IMR-90 (cell line): ENCODE data around the gene ARL4C. TPM values are rescaled to one million over a fixed set of nuclear protein-coding genes. Genes with fewer than 3 reads are reported as not detected.

Experiments
- ATAC-seq: fragments of 200-7000 bp; cut with Tn5 transposase; 2 replicates; pipeline ENCODE4 v1.9.1; 2020; ENCODE audit warnings: low read depth, mild to moderate bottlenecking, moderate library complexity
- BruUV-seq: library from RNA; stranded (reverse); fragments of 400-500 nt; replicated peaks from 2 replicates; lab custom pipeline; 2021; lab: Mats Ljungman, UMichigan
- CTCF ChIA-PET: fragments of 300-600 bp; formaldehyde crosslinking; extraction: SDS; loops from one replicate; lab custom pipeline; 2021; ENCODE audit warnings: antibody characterized with exemption; lab: Yijun Ruan, JAX
- POLR2A ChIA-PET: fragments of 300-600 bp; sonication (Branson Sonifier 250); formaldehyde crosslinking; loops from one replicate; lab custom pipeline; 2022; ENCODE audit warnings: antibody characterized with exemption; ENCODE audit not compliant: unreplicated experiment; lab: Charles Lee
- DNase-seq: peaks from one replicate; pipeline ENCODE4 v3.0.0; 2013
- H2AFZ ChIP-seq: replicated peaks from 2 replicates; pipeline ENCODE3; 2013; ENCODE audit warnings: low read length, mild to moderate bottlenecking; ENCODE audit not compliant: poor library complexity
- H2AK5ac ChIP-seq: 2 replicates; pipeline ENCODE4 v1.6.1; 2013; ENCODE audit warnings: low read depth, low read length, inconsistent platforms
- H2AK9ac ChIP-seq: replicated peaks from 2 replicates; pipeline ENCODE3; 2013; ENCODE audit warnings: mild to moderate bottlenecking, low read depth, low read length, moderate library complexity; ENCODE audit not compliant: poor library complexity
- H2BK120ac ChIP-seq: 2 replicates; pipeline ENCODE4 v1.6.1; 2013; ENCODE audit warnings: low read depth, low read length, inconsistent platforms
- H2BK15ac ChIP-seq: 3 replicates; pipeline ENCODE4 v1.6.1; 2013; ENCODE audit warnings: low read depth, low read length, inconsistent platforms
- H2BK20ac ChIP-seq: 2 replicates; pipeline ENCODE4 v1.6.1; 2013; ENCODE audit warnings: low read depth, mild to moderate bottlenecking, inconsistent platforms, low read length, moderate library complexity
- H2BK5ac ChIP-seq: 2 replicates; pipeline ENCODE4 v1.6.1; 2013; ENCODE audit warnings: mild to moderate bottlenecking, low read depth, low read length, inconsistent platforms; ENCODE audit not compliant: poor library complexity, severe bottlenecking
- H3K14ac ChIP-seq: replicated peaks from 2 replicates; pipeline ENCODE4 v1.6.1; 2013; ENCODE audit warnings: low read depth, low read length, inconsistent platforms
- H3K18ac ChIP-seq: 2 replicates; pipeline ENCODE4 v1.6.1; 2013; ENCODE audit warnings: low read depth, low read length, control low read depth
- H3K23ac ChIP-seq: 2 replicates; pipeline ENCODE4 v1.6.1; 2013; ENCODE audit warnings: low read depth, low read length, inconsistent platforms
- H3K27ac ChIP-seq: 2 replicates; pipeline ENCODE4 v1.5.1; 2013; ENCODE audit warnings: mild to moderate bottlenecking, control low read depth, low read length; ENCODE audit not compliant: insufficient read depth
- H3K27me3 ChIP-seq: 2 replicates; pipeline ENCODE4 v1.6.1; 2013; ENCODE audit warnings: low read length; ENCODE audit not compliant: control insufficient read depth, insufficient read depth
- H3K36me3 ChIP-seq: 2 replicates; pipeline ENCODE4 v1.6.1; 2013; ENCODE audit warnings: low read length, mixed read lengths; ENCODE audit not compliant: control insufficient read depth, insufficient read depth
- H3K4ac ChIP-seq: 2 replicates; pipeline ENCODE4 v1.6.1; 2013; ENCODE audit warnings: low read depth, low read length, inconsistent platforms
- H3K4me1 ChIP-seq: 2 replicates; pipeline ENCODE4 v1.6.1; 2013; ENCODE audit warnings: low read length, mixed read lengths; ENCODE audit not compliant: control insufficient read depth, insufficient read depth
- H3K4me2 ChIP-seq: 2 replicates; pipeline ENCODE4 v1.6.1; 2013; ENCODE audit warnings: low read depth, mild to moderate bottlenecking, control low read depth, low read length, moderate library complexity
- H3K4me3 ChIP-seq: 2 replicates; pipeline ENCODE4 v1.5.1; 2013; ENCODE audit warnings: low read depth, mild to moderate bottlenecking, control low read depth, low read length, moderate library complexity; ENCODE audit not compliant: insufficient read depth
- H3K56ac ChIP-seq: 2 replicates; pipeline ENCODE4 v1.6.1; 2013; ENCODE audit warnings: low read length, inconsistent platforms; ENCODE audit not compliant: insufficient read depth; ENCODE audit errors: extremely low read depth
- H3K79me1 ChIP-seq, 2 experiments: 2 replicates each; pipeline ENCODE4 v1.6.1; 2013; ENCODE audit warnings: low read length in 2 of 2, inconsistent platforms in 1 of 2, low read depth in 1 of 2
- H3K9ac ChIP-seq: 2 replicates; pipeline ENCODE4 v1.6.1; 2013; ENCODE audit warnings: low read depth, low read length, control low read depth
- H3K9me1 ChIP-seq: 2 replicates; pipeline ENCODE4 v1.6.1; 2013; ENCODE audit warnings: low read length, inconsistent platforms; ENCODE audit not compliant: insufficient read depth
- H3K9me3 ChIP-seq: 2 replicates; pipeline ENCODE4 v1.6.1; 2013; ENCODE audit warnings: low read length; ENCODE audit not compliant: control insufficient read depth, insufficient read depth
- H4K20me1 ChIP-seq: 2 replicates; pipeline ENCODE4 v1.6.1; 2013; ENCODE audit warnings: low read length, inconsistent platforms; ENCODE audit not compliant: insufficient read depth
- H4K5ac ChIP-seq: 2 replicates; pipeline ENCODE4 v1.6.1; 2013; ENCODE audit warnings: mild to moderate bottlenecking, low read depth, low read length, control low read depth
- H4K8ac ChIP-seq, 2 experiments: 2 replicates each; pipeline ENCODE4 v1.6.1; 2013; ENCODE audit warnings: low read depth in 2 of 2, low read length in 2 of 2, control low read depth in 1 of 2, inconsistent platforms in 1 of 2
- H4K91ac ChIP-seq: 2 replicates; pipeline ENCODE4 v1.6.1; 2013; ENCODE audit warnings: low read depth, low read length, inconsistent platforms; ENCODE audit not compliant: insufficient read depth
- BHLHE40 ChIP-seq: fragments of 150-350 bp; IDR thresholded peaks from 2 replicates; pipeline ENCODE4 v1.6.1; 2016; ENCODE audit warnings: mild to moderate bottlenecking, low read depth, low read length
- SMC3 ChIP-seq: fragments of 150-350 bp; IDR thresholded peaks from 2 replicates; pipeline ENCODE4 v1.6.1; 2016; ENCODE audit warnings: low read depth, mild to moderate bottlenecking, antibody characterized with exemption, low read length, moderate library complexity
- WGBS, 2 experiments: methylation state at CpG; one replicate each; pipeline versions ENCODE4 v1.1.5 to v1.1.7; 2013; ENCODE audit warnings: missing lambda C conversion rate in 2 of 2; ENCODE audit not compliant: insufficient read length in 1 of 2; ENCODE audit errors: extremely low coverage in 2 of 2; 5-methylcytosine and 5-hydroxymethylcytosine counted together
- dilution Hi-C: fragments of 300-500 bp; cut with HindIII; formaldehyde crosslinking; loops from one replicate; pipeline ENCODE4 v1.14.3; 2018; ENCODE audit warnings: low sequenced_read_pairs; ENCODE audit not compliant: unreplicated experiment
- in situ Hi-C: fragments of 300-500 bp; cut with MboI; formaldehyde crosslinking; loops from 3 replicates; pipeline ENCODE4 v1.14.3; 2019; ENCODE audit warnings: low sequenced_read_pairs, inconsistent platforms, mixed read lengths
- intact Hi-C: fragments of 100-400 bp; cut with micrococcal nuclease; formaldehyde crosslinking; loops from 2 replicates; pipeline ENCODE4 v1.10.0; 2022
- polyA plus RNA-seq, 3 experiments: library from polyadenylated mRNA; depleted of rRNA; stranded (reverse); fragments of >200 nt; gene quantifications; 2 replicates each; pipeline ENCODE4 v1.2.3, GENCODE V29; 2012; ENCODE audit warnings: low replicate concordance in 1 of 3
- total RNA-seq: library from RNA; depleted of rRNA; stranded (reverse); fragments of >200 nt; gene quantifications from 2 replicates; pipeline ENCODE4 v1.2.3, GENCODE V29; 2012

The ARL4C gene
- total and polyA plus RNA-seq, 2 of the 4 experiments (the other 2 are of a cell fraction) = 7.7 to 8.2 TPM

- Histone ChIP-seq H3K27me3 (peaks cover 48% of the 10 kb centered on the region), H4K8ac (no peak overlapping the region), H3K4me3 (no peak overlapping the region), H3K4ac (no peak overlapping the region), H2BK120ac (no peak overlapping the region), H3K79me1 (no peaks in the 10 kb centered on the region), H2AFZ (no peak overlapping the region), H3K4me2 (no peak overlapping the region), H2AK5ac (no peak overlapping the region), H4K20me1 (no peaks in the 10 kb centered on the region), H2BK5ac (no peak overlapping the region), H3K9me3 (peaks cover 6% of the 10 kb centered on the region), H2BK15ac (no peak overlapping the region), H3K36me3 (no peaks in the 10 kb centered on the region), H3K18ac (no peak overlapping the region), H4K91ac (no peak overlapping the region), H3K56ac (no peak overlapping the region), H3K23ac (no peak overlapping the region), H3K14ac (no peak overlapping the region), H3K9ac (no peak overlapping the region), H3K27ac (no peak overlapping the region), H4K5ac (no peak overlapping the region), H2BK20ac (no peak overlapping the region), H2AK9ac (no peak overlapping the region), H3K9me1 (peaks cover 3% of the 10 kb centered on the region; the same call in 1 of the 2 replicates), H3K4me1 (no peaks in the 10 kb centered on the region)
- dilution Hi-C loops = no loop called here
- in situ Hi-C loops = loop anchor here (25.0 kb wide), 1 partner anchor 1053 kb away; no protein-coding TSS in a partner anchor
- intact Hi-C loops = no loop called here
- no peak for ATAC-seq
- 79% methylated on average over 4 of the region's 8 CpGs; no CpG with 5 or more reads in 1 of the 2 experiments for WGBS, 2 experiments
- no TSS peak for BruUV-seq
- no peak for TF ChIP-seq BHLHE40
- no peak for TF ChIP-seq SMC3
- CTCF ChIA-PET = no interaction called here
- no peak for DNase-seq
- POLR2A ChIA-PET = no interaction called here
These were observed 37.6 kb upstream of the ARL4C start for GRCh38 chr2:234534515-234534914.
